ENCODE results near the gene C17orf58. TPM values are rescaled to one million over a fixed set of nuclear protein-coding genes. Genes with fewer than 3 reads are reported as not detected.
A peak's percentile ranks its signal among the peaks of the same experiment; 100 is the strongest.
"Not testable (repeated sequence)": the region's sequence is repeated elsewhere in the genome, so short reads cannot be mapped to it uniquely, and the experiment has no call there.

Gene C17orf58
- total RNA-seq, result 10 to 100 TPM in 6 of 9 donors, 1 to 10 TPM in 3; 3.7 to 19.4 (median 11.1) TPM
- 1 to 10 TPM; 6.2 to 9.7 (median 9.1) TPM for polyA plus RNA-seq
- long read RNA-seq, donor 1, partial matches to known transcripts, result 6 of 14 reads
- long read RNA-seq, donor 1, other reads (novel, unspliced or antisense), result 0 of 14 reads
- long read RNA-seq, donor 2, partial matches to known transcripts, result 49 of 72 reads
- long read RNA-seq, donor 2, other reads (novel, unspliced or antisense), result 17 of 72 reads
- long read RNA-seq, donor 3, transcript C17orf58-202 (3 exons, 1,082 nt), result major isoform, 5 of 7 reads
- long read RNA-seq, donor 3, partial matches to known transcripts, result 0 of 7 reads
- long read RNA-seq, donor 3, other reads (novel, unspliced or antisense), result 0 of 7 reads
- long read RNA-seq, donor 4, transcript C17orf58-202 (3 exons, 1,082 nt), result major isoform, 8 of 12 reads
- long read RNA-seq, donor 4, partial matches to known transcripts, result 4 of 12 reads
- long read RNA-seq, donor 4, other reads (novel, unspliced or antisense), result 0 of 12 reads
- long read RNA-seq, donor 5, transcript C17orf58-202 (3 exons, 1,082 nt), result major isoform, 6 of 26 reads
- long read RNA-seq, donor 5, transcript C17orf58-203 (2 exons, 1,654 nt), result major isoform, 6 of 26 reads
- long read RNA-seq, donor 5, partial matches to known transcripts, result 6 of 26 reads
- long read RNA-seq, donor 5, other reads (novel, unspliced or antisense), result 4 of 26 reads
- long read RNA-seq, donor 6, partial matches to known transcripts, result 1 of 4 reads
- long read RNA-seq, donor 6, other reads (novel, unspliced or antisense), result 0 of 4 reads
- long read RNA-seq, donor 7, partial matches to known transcripts, result 0 of 3 reads
- long read RNA-seq, donor 7, other reads (novel, unspliced or antisense), result 0 of 3 reads
- long read RNA-seq, donor 8, transcript C17orf58-202 (3 exons, 1,082 nt), result major isoform, 6 of 8 reads
- long read RNA-seq, donor 8, partial matches to known transcripts, result 0 of 8 reads
- long read RNA-seq, donor 8, other reads (novel, unspliced or antisense), result 0 of 8 reads
- long read RNA-seq, donor 9, transcript C17orf58-202 (3 exons, 1,082 nt), result major isoform, 7 of 8 reads
- long read RNA-seq, donor 9, partial matches to known transcripts, result 0 of 8 reads
- long read RNA-seq, donor 9, other reads (novel, unspliced or antisense), result 0 of 8 reads
- long read RNA-seq, donor 10, transcript C17orf58-202 (3 exons, 1,082 nt), result major isoform, 6 of 8 reads
- long read RNA-seq, donor 10, partial matches to known transcripts, result 0 of 8 reads
- long read RNA-seq, donor 10, other reads (novel, unspliced or antisense), result 0 of 8 reads

DNA sequence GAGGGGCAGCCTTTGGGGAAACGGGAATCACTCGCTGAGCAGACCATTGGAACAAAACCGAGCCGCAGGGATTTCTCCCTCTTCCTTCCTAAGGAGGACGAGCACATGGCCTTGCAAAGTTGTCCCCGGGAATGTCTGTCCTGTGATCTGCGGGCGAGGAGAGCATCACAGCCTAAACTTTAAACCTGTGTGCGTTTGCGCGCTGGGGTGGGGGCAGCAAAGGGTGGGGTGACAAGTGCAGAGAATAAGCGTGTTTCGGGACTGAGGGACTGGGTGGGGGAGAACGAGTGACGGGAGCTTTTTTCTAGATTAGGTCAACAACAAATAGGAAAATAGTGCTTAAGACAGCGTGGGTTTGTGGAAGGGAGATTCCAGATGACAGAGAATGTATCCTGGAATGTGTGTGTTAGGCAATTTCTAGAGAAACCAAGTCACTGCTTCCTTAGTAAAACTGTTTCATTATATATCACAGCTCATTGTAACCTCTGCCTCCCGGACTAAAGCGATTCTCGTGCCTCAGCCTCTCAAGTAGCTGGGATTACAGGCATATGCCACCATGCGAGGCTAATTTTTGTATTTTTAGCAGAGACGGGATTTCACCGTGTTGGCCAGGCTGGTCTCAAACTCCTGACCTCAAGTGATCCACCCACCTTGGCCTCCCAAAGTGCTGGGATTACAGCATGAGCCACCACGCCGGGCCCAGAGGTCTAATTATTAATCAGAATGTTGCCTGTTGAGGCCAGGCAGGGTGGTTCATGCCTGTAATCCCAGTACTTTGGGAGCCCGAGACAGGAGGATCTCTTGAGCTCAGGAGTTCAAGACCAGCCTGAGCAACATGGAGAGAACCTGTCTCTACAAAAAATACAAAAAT lies at the start of gene C17orf58:
Gene C17orf58 (minus strand): TSS at position 169 of the 871 bp plus-strand sequence. CDS start 271 bp downstream, outside the sequence.
- Histone ChIP-seq H3K4me3 (peak within 1 kb of the TSS; percentile 16 to 84 (median 44)), H3K27ac (peak within 1 kb of the TSS in 4 of 5 donors; percentile 24 to 94 (median 76)), H3K4me1 (replicated peaks in 1 of 2) (peaks cover 15 to 24% of the 10 kb centered on the region in 2 donors)
- H3K36me3 ChIP-seq (replicated peaks in 1 of 2); H3K27me3 ChIP-seq; intact Hi-C loops (cut with DNase I); H3K9me3 ChIP-seq (replicated peaks in 1 of 3): not testable (repeated sequence)
- 30 to 41% (median 33%) methylated on average over 22 to 25 of the region's 25 CpGs for WGBS, 4 donors
- DNase-seq, result peak in 2 of 7 donors; percentile 23 to 54

DNA sequence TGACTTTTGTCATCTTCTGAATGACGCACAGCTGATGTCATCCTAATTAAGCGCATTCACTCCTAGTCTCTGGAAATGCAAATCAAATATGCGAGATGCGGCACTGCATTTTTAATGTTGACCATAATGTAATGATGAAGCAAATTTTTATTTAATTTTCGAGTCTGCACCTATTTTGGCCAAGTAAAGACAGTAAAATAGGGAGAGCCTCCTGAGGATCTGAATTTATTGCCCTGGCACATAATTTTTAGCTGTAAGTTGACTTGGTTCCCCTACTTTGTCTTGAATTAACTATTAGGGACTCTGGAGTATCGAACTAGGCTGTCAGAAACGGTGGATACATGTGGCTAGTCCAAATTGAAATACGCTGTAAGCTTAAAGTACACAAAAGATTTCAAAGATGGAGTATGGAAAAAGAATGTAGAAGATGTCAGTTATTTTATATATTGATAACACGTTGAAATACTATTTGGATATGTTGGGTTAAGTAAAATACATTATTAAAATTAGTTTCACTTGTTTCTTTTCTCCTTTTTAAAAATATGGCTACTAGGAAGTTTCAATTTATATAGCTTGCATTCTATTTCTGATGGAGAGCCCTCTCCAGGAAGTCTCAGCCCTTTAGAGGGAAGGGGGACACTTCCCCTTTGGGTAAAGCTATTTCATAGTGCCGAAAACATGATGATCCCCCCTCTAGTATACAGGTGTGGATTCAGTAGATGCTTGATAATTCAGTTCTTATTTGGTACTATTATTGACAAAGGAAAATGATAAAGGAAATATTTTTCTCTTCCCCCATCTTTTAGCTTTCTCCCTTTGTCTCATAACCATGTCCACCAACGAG lies 40.3 kb upstream of the C17orf58 start:
- H3K27ac ChIP-seq, result peak overlapping the region in 4 of 5 donors; percentile 65 to 85 (median 84)
- 15 to 20% (median 19%) methylated on average over 11 of the region's 11 CpGs for WGBS, 4 donors
- TF ChIP-seq, protein P1, sequence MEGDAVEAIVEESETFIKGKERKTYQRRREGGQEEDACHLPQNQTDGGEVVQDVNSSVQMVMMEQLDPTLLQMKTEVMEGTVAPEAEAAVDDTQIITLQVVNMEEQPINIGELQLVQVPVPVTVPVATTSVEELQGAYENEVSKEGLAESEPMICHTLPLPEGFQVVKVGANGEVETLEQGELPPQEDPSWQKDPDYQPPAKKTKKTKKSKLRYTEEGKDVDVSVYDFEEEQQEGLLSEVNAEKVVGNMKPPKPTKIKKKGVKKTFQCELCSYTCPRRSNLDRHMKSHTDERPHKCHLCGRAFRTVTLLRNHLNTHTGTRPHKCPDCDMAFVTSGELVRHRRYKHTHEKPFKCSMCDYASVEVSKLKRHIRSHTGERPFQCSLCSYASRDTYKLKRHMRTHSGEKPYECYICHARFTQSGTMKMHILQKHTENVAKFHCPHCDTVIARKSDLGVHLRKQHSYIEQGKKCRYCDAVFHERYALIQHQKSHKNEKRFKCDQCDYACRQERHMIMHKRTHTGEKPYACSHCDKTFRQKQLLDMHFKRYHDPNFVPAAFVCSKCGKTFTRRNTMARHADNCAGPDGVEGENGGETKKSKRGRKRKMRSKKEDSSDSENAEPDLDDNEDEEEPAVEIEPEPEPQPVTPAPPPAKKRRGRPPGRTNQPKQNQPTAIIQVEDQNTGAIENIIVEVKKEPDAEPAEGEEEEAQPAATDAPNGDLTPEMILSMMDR (IDR thresholded peaks at IDR 0.05), result no peak
- no peak for TF ChIP-seq POLR2A (IDR thresholded peaks at IDR 0.05)

DNA sequence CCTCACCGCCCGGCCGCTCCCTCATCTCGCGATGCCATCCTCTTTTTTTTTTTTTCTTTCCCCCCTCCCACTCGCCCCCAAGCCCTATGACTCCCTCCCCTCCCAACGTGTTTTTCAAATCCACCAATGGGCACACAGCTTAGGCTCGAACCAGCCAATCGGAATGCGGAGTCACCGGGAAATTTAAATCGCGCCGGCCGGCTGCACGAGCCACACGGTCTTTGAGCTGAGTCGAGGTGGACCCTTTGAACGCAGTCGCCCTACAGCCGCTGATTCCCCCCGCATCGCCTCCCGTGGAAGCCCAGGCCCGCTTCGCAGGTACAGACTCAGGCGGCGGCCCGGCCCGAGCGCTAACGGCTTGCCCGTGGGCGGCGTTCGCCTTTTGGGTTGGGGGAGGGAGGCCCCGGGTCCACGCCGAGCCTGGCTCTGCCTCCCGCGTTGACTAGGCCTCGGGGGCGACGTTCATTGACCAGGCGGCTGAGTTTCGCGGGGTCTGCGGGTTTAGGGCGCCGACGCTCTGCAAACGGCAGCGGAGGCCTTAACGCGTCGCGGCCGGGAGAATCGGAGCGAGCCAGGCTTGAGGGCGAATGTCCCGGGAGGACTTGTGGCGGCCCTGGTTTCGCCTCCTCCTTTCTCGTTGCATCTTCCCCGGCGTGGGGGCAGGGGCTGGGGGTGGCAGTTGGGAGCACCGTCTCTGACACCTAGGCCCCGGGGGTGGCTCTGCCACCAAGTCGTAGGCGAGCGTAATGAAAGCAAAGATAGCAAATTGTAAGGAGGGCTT lies 39.4 kb upstream of the C17orf58 start, which contains the start of gene KPNA2:
Gene KPNA2 (plus strand): TSS at position 213 of the 781 bp plus-strand sequence. CDS start 1,398 bp downstream, outside the sequence.
- Histone ChIP-seq H3K9me3 (replicated peaks in 1 of 3) (no peaks in the 10 kb centered on the region), H3K27ac (peak within 1 kb of the TSS; percentile 65 to 85 (median 83)), H3K36me3 (replicated peaks in 1 of 2) (peaks cover 0 to 17% of the 10 kb centered on the region in 2 donors), H3K27me3 (no peaks in the 10 kb centered on the region), H3K4me3 (peak within 1 kb of the TSS; percentile 33 to 88 (median 78)), H3K4me1 (replicated peaks in 1 of 2) (peaks cover 4 to 18% of the 10 kb centered on the region in 2 donors)
- TF ChIP-seq POLR2A (IDR thresholded peaks at IDR 0.05), result peak; percentile 65 to 79
- TF ChIP-seq, protein P1 (IDR thresholded peaks at IDR 0.05), result peak in 1 of 6 experiments; percentile 2
- DNase-seq, result peak; percentile 95 to 98 (median 97)
- WGBS, 4 donors, result 0 to 1% (median 0%) methylated on average over 11 to 68 of the region's 72 CpGs
- intact Hi-C loops (cut with DNase I), result no loop called here

More for the DNA sequence above, 40.3 kb upstream of the C17orf58 start:
- Histone ChIP-seq H3K27me3 (no peaks in the 10 kb centered on the region), H3K36me3 (replicated peaks in 1 of 2) (peaks cover 0 to 25% of the 10 kb centered on the region in 2 donors), H3K4me3 (peak overlapping the region; percentile 33 to 88 (median 78)), H3K4me1 (replicated peaks in 1 of 2) (peaks cover 4 to 18% of the 10 kb centered on the region in 2 donors), H3K9me3 (replicated peaks in 1 of 3) (no peaks in the 10 kb centered on the region)
- intact Hi-C loops (cut with DNase I), result no loop called here
- DNase-seq, result no peak
